ENCODE data around the gene LGI1.

LGI1 gene

GRCh38 chr10:93757801-93758507 is at the start of gene LGI1:
Gene LGI1, plus strand, starts transcription at chr10:93757936. Its CDS starts 209 bp downstream, at chr10:93758145.
- DNase-seq: no peak

- no peak for DNase-seq
Measured at GRCh38 chr10:93710333-93710909, 47.3 kb upstream of the LGI1 start.

- DNase-seq: no peak
Measured at GRCh38 chr10:93711891-93712290, 45.8 kb upstream of the LGI1 start.

- DNase-seq: no peak
Measured at GRCh38 chr10:93712593-93712992, 45.1 kb upstream of the LGI1 start.

GRCh38 chr10:93715345-93715744 is 42.4 kb upstream of the LGI1 start:
- peak; percentile 15 to 16 for DNase-seq

GRCh38 chr10:93716766-93717165 is 41.0 kb upstream of the LGI1 start:
- DNase-seq: no peak

- no peak for DNase-seq
Measured at GRCh38 chr10:93718937-93719725, 38.6 kb upstream of the LGI1 start.

GRCh38 chr10:93719901-93720300 is 37.8 kb upstream of the LGI1 start:
- DNase-seq: no peak

- no peak for DNase-seq
Measured at GRCh38 chr10:93722550-93722949, 35.2 kb upstream of the LGI1 start.

GRCh38 chr10:93723153-93723552 is 34.6 kb upstream of the LGI1 start:
- no peak for DNase-seq

GRCh38 chr10:93726024-93726423 is 31.7 kb upstream of the LGI1 start:
- DNase-seq: no peak

- no peak for DNase-seq
Measured at GRCh38 chr10:93741367-93741766, 16.4 kb upstream of the LGI1 start.

- DNase-seq: no peak
Measured at GRCh38 chr10:93742633-93743349, 14.9 kb upstream of the LGI1 start.

GRCh38 chr10:93745408-93746065 is 12.2 kb upstream of the LGI1 start:
- DNase-seq: peak in 1 of 2 donors; percentile 14

GRCh38 chr10:93746844-93747284 is 10.9 kb upstream of the LGI1 start:
- no peak for DNase-seq

GRCh38 chr10:93749218-93749799 is 8.4 kb upstream of the LGI1 start:
- DNase-seq: no peak

GRCh38 chr10:93751124-93751523 is 6.6 kb upstream of the LGI1 start:
- DNase-seq: no peak

- DNase-seq: peak in 1 of 2 donors; percentile 17
Measured at GRCh38 chr10:93751832-93752231, 5.9 kb upstream of the LGI1 start.

GRCh38 chr10:93752761-93753160 is 5.0 kb upstream of the LGI1 start:
- DNase-seq: no peak

GRCh38 chr10:93753621-93754250 is 4.0 kb upstream of the LGI1 start:
- no peak for DNase-seq

- no peak for DNase-seq
Measured at GRCh38 chr10:93754761-93755160, 3.0 kb upstream of the LGI1 start.

All from CD4-positive, alpha-beta T cell treated with Interleukin-4 for 1 hour (primary cell).